Activated CD4-positive, alpha-beta T cell treated with anti-CD3 and anti-CD28 coated beads, Interleukin-2, Interleukin-6, amounts not matched to agents 100 ng/mL and 50 ng/mL, durations not matched to agents 16 hours and 8 hours (primary cell): ENCODE data around the gene CABP7.

Experiments
- DNase-seq: peaks from one replicate; pipeline ENCODE4 v3.0.0-alpha.2; 2020

CABP7 gene

GRCh38 chr22:29719899-29720645, at the start of gene CABP7:
Gene CABP7 (plus strand): TSS chr22:29720003. CDS start chr22:29720425, 422 bp downstream.
- no peak for DNase-seq

DNA sequence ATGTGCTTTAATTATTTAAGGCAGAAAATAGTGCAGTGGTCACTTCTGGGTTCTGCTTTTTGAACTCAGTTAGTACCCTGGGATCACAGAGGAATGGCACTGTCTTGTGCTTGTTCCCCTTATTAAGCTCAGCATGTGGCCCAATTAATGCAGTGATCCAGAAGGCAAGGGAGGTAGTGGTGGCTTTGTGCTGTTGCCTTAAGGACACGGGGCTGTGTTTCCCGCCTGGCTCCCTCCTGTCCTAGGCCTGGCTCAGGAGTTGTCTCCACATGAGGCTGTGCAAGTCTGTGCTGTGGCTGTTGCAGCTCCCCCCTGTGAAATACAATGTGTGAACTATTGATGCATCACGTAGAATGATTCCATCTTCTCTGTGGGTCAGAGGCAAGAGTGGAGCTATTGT, 49.2 kb upstream of the CABP7 start:
- no peak for DNase-seq

GRCh38 chr22:29673361-29674066, 46.3 kb upstream of the CABP7 start:
- no peak for DNase-seq

- DNase-seq: no peak
Measured at GRCh38 chr22:29674121-29674520, 45.7 kb upstream of the CABP7 start.

GRCh38 chr22:29679316-29679715, 40.5 kb upstream of the CABP7 start:
- no peak for DNase-seq

- no peak for DNase-seq
Measured at GRCh38 chr22:29683536-29683935, 36.3 kb upstream of the CABP7 start.

GRCh38 chr22:29684244-29684643, 35.6 kb upstream of the CABP7 start:
- DNase-seq: no peak

GRCh38 chr22:29689206-29689879, 30.5 kb upstream of the CABP7 start:
- DNase-seq: no peak

DNA sequence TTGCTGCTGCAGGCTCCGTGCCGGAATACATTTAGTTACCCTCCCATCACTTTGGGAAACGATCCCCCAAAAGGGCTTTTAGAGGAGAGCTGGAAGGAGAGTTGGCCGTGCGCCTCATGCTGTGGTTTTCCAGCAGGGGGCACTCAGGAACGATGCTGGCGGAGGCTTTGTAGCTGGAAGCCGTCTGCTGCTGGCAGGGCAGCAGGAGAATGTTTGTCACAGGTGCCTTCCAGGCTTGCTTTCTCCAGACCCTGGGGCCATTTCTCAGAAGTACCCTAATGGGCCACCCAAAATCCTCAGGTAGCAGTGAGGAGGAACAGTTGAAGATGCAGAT, 30.0 kb upstream of the CABP7 start:
- peak; percentile 40 for DNase-seq

- no peak for DNase-seq
Measured at GRCh38 chr22:29690476-29690875, 29.3 kb upstream of the CABP7 start.

- DNase-seq: no peak
Measured at GRCh38 chr22:29691636-29692326, 28.0 kb upstream of the CABP7 start.

DNA sequence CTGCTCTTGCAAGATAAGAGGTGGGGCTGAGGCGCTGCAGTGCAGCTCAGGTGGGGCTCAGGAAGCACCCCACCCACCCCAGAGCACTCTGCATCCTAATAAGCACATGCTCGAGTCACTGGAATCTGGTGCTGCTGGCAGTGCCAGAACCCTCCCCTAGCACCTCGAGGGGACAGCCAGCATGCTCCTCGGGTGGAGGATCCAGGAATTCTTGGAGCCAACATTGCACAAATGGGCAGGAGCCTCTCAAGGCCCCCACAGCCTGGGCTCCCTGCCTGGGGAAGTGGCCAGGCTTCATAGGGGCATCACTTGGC, 27.5 kb upstream of the CABP7 start:
- DNase-seq: no peak

- no peak for DNase-seq
Measured at GRCh38 chr22:29693161-29693560, 26.6 kb upstream of the CABP7 start.

DNA sequence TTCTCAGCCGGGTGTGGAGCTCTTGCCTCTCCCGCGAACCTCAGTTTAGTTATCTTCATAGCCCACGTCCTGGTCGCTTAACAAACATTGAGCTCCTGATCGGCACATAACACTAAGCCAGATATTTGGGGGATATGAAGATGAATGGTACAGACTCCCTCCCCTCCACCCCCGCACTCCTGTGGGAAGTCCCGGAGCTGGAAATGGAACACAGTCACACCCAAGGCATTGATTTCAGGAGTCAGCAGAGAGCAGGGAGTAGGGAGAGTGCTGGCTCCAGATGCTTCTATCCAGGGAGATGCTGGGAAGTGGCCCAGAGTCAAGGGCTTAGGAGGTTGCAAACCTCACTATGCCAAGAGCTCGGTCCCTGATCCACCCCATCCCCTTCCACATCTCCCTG, 26.1 kb upstream of the CABP7 start:
- DNase-seq: no peak

DNA sequence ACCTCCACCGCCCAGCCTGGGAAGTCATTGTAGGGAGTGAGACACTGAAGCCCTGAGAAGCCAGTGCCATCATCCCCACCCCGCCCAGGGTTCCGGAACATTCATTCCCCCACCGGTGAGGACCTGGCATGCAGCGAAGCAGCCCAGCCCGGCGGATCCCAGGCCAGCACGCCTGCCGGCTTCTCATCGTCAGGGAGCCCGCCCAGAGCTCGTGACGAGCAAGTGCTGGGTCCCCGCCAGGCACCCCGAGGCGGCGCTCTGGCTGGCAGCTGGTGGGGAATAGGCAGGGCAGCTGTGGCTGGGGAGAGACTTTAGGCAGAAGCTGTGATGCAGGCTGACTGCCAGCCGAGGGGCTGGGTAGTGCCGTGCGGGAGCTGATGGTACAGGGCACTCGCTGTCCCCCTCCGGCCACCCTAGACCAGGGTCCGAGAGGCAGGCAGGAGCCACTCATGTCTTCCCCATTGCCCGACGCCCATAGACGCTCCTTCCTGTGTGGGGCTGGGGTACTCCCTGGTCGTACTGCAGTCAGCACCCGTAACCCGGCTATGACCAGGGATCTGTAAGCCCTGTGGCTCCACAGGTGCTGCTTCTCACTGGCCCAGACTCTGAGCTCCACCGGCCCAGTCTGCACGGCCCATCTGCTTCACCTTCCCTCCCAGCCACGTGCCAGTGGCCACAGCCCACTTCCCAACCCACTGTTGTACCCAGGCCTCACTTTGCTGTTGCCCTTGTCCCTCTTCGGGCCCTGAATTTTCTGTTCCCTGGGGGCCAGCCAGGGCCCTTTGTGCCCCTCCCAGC, 24.5 kb upstream of the CABP7 start:
- DNase-seq: no peak

DNA sequence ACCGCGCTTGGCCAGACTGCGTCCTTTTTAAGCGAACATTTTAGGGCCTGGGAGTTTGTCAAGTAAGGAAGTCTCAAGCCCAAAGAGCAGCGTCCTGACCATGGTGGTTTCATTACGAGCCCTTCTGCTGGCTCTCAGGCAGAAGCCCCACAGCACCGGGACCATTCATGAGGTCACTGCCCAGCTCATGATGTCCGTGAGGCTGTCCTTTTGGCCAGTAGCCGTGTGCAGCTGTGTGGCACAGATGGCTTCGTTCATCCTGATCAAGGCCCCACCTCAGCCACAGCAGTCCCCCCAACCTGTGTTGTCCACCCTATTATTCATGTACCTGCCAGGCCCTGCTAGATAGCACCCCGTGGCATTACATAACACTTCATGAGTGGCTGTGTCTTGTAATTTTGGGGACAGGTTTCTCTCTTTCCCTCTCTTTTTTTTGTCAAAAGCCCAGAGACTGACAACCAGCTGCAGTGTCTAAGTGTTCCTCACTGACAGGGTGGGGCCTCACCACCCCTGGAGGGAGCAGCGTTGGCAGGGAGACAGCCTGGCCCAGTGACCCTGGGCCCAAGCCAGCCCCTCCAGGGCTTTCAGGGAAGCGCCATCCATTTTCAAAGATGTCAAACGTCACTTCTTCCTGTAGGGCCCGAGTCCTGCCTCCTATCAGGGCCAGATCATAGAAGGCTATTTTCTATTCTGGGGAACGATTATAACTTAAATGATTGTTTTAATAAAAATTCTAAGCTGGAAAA, 21.8 kb upstream of the CABP7 start:
- DNase-seq: no peak

GRCh38 chr22:29700206-29700899, 19.4 kb upstream of the CABP7 start:
- no peak for DNase-seq

- DNase-seq: no peak
Measured at GRCh38 chr22:29700900-29701154, 19.0 kb upstream of the CABP7 start.

DNA sequence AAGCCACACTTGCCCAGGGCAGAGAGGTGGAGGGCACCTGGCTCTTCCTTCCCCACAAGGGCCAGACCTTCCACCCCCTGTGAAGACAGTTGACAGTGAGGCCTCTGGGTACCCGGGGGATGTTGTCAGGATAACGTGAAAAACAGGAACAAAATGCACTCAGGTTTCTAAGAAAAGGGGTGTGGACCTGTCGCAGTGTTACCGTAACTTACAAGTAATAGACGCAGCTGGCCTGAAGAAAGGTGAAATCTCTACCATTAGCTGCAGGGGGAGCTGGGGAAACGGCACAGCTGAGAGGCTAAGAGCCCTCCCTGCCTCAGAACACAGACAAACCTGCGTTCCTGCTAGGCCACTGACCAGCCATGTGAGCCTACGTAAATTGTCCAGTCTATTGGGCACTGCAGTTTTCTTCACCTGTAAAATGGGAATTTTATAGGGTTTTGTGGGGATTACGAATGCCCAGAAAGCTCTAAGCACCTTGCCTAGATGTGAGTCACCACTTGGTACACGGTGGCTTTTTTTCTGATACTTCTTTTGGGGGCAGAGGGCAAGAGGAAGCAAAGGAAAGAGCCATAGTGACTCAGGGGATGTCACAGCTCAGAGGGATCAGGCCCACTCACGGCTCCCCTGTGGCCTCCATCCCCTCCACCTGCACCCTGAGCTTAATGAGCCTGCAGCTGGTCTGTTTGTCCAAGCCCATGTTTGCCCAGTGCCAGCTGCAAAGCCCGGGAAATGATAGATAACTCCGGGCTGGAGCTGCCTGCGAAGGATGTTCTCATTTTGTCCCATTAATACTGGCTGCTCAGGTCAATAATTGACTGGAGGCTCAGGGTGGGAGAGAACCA, 18.4 kb upstream of the CABP7 start:
- DNase-seq: peak; percentile 30

DNA sequence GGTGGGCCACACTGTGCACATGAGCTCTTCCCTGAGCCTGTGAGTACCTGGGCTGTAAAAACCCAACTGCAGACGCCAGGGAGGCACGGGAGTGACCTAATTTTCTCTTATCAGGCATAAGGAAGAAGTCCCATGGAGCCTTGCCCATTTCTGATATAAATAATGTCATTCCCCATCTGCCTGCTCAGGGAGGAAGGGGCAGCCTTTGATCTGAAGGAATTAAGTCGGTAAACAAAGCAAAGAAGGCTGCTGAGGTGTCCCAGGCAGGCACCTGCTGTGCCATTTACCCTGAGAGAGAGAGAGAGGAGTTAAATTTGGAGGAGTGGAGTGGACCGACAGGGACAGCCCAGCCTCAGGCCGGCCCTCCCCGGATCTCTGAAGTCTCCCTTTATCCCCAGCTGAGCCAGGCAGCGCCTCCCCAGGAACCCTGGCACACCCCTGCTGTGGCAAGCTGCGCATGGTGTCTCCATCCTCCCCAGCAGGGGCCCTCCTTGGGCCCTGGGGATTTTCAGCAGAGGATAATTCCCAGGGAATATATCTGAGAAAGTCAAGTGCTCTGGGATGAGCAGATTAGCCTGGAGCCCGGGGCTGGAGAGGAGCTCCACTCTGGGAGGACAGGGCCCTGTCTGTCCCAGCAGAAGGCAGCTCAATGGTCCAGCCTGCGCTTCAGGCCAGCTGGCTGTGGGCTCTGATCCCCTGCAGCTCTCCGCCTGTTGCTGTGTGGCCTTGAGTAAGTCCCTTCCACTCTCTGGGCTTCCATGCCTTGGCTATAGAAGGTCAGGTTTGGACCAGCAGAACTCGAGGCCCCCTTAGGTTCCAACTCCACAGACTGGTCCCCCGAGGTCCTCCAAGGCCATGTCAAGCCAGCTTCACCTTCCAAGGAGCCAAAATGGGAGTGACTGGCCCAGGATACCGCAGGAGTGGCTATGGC, 17.5 kb upstream of the CABP7 start:
- no peak for DNase-seq
